RWPE1 (cell line): ENCODE data around the gene HLA-DMA.

Source experiments
- CTCF ChIA-PET: fragments of 350-600 bp; sonication (Branson Sonifier 250); formaldehyde crosslinking; extraction: SDS; loops from one replicate; lab custom pipeline; 2021; lab: Yijun Ruan, JAX
- POLR2A ChIA-PET: fragments of 400-600 bp; formaldehyde crosslinking; extraction: SDS; loops from one replicate; lab custom pipeline; 2020; ENCODE audit warnings: antibody characterized with exemption; ENCODE audit not compliant: low non-redundant PET; lab: Yijun Ruan, JAX
- DNase-seq: peaks from one replicate; pipeline ENCODE4 v3.0.0; 2012; ENCODE audit warnings: low spot score
- H3K27ac ChIP-seq: fragments of 450-650 bp; 2 replicates; pipeline ENCODE4 v1.5.1; 2017
- TF ChIP-seq, protein P1 (sequence below): fragments of 450-650 bp; conservative IDR thresholded peaks from 2 replicates; pipeline ENCODE4 v1.5.1; 2017; ENCODE audit warnings: low read depth, mild to moderate bottlenecking

The HLA-DMA gene

DNA sequence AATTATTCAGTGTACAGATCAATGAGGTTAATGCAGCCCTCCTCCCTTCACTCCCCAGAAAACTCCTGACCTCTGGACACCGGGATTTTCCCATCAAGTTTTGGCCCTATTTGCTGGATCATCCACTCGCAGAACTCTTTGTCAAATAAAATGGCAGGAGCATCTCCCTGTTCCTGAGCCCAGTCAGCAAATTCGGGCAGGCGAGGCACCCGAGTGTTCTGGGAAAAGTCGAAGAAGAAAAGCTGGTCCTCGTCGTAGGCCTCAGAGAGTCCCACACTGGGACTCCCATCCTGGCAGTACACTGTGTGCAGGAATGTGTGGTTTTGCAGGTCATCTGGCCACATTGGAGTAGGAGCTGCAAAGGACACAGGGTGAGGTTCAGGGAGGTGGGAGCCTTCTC, 2.4 kb downstream of the HLA-DMA start:
- DNase-seq: no peak
- TF ChIP-seq, protein P1, sequence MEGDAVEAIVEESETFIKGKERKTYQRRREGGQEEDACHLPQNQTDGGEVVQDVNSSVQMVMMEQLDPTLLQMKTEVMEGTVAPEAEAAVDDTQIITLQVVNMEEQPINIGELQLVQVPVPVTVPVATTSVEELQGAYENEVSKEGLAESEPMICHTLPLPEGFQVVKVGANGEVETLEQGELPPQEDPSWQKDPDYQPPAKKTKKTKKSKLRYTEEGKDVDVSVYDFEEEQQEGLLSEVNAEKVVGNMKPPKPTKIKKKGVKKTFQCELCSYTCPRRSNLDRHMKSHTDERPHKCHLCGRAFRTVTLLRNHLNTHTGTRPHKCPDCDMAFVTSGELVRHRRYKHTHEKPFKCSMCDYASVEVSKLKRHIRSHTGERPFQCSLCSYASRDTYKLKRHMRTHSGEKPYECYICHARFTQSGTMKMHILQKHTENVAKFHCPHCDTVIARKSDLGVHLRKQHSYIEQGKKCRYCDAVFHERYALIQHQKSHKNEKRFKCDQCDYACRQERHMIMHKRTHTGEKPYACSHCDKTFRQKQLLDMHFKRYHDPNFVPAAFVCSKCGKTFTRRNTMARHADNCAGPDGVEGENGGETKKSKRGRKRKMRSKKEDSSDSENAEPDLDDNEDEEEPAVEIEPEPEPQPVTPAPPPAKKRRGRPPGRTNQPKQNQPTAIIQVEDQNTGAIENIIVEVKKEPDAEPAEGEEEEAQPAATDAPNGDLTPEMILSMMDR: no peak
- no peak overlapping the region for H3K27ac ChIP-seq
- CTCF ChIA-PET: interaction anchor here (1.1 kb wide), 1 partner anchor 13 kb away, joined by 4 read pairs; no protein-coding TSS in a partner anchor
- POLR2A ChIA-PET: interaction anchor here (1.0 kb wide), 1 partner anchor 56 kb away, joined by 3 read pairs; no protein-coding TSS in a partner anchor

DNA sequence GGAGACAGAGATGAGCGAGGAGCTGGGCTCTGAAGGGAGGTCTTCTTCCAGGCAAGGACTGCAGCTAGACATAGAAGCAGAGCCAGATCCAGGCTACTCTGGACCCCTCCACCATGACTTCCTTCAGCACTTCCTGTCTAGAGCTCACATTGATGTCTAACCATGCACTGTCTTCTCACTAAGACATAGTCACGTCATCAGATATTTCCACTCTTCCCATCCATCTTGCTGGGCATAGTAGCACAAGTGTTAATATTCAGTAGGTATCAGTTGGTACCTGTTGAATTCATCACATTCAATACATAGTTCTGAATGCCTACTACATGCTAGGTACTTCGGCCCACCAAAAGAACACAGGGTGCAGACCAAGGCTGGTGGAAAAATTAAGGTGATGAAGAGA, 2.9 kb downstream of the HLA-DMA start:
- TF ChIP-seq, protein P1: no peak
- ChIA-PET POLR2A (interaction anchor here (1.0 kb wide), 1 partner anchor 56 kb away, joined by 3 read pairs; no protein-coding TSS in a partner anchor), CTCF (interaction anchor here (1.1 kb wide), 1 partner anchor 12 kb away, joined by 4 read pairs; no protein-coding TSS in a partner anchor)
- H3K27ac ChIP-seq: no peak overlapping the region
- no peak for DNase-seq

DNA sequence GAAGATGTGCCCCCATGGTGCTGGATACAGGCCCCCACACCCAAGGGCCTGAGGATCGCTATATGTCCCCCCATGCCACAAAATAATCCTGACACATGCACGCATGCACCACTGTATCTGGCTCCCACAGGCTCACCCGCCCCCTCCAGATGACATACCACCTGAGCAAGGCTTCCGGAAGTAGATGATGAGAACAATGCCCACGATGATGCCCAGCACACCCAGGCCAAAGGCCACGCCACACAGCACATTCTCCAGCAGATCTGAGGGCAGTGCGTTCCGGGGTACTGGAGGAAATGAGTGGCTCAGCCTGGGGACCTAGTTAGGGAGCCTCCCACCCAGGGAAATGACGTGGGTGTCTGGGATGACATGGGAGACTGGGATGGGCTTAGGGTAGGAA, 3.8 kb downstream of the HLA-DMA start:
- no peak overlapping the region for H3K27ac ChIP-seq
- ChIA-PET CTCF (no interaction called here), POLR2A (no interaction called here)
- DNase-seq: no peak
- TF ChIP-seq, protein P1: no peak

DNA sequence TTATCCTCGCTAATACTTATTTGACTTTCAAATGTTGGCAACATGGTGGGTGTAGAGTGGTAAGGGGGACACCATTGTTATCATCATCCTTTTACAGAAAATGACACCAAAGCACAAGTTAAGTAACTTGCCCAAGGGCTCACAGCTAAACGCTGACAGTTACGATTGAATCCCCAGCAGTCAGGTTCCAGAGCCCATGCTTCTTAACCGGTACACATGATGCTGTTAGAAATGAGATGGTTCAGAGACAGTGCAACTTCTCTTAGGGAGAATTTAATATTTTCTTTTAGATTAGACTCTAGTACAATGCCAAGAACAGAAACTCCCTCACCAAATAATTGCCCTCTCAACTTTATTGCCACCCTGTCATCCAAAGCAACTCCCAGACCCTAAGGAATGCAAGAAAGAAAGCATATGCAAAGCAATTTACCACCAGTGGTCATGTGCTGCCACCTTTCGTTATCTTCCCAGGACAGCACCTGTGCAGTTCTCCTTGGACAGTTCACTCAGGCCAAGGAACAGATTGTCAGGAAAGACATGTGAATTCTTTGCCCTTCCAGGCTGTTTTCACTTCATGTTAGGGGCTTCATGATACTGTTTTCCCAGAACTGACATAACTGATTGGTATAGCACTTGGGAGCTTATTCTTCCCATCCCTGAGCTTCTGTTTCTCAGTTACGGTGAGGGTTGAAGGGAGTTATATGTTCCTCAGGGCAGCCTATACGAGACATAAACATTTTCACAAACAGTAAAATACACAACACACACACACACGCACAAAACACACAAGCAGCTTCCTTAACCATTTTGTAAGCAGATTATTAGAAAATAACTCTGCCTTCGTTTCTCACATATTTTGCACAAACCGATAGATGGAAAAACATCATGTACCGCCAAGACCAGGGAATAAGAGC, 5.1 kb downstream of the HLA-DMA start:
- POLR2A ChIA-PET: no interaction called here

DNA sequence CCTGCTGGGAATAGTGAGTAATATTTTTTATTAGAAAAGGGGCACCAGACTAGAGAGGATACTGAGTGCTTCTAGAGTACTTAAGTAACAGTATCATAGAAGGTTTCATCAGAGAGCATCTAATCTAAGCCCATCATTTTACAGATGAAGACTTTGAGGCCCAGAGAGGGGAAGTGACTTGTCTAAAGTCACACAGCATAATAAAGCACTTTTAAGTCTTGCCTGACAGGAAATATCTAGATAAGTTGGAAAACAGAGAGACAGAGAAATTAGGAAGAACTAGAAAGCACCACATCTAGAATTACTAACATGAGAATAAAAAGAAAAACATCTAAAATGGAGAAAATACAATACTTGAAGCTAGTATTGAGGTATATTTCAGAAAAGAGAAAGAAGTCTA, 6.0 kb downstream of the HLA-DMA start:
- no peak overlapping the region for H3K27ac ChIP-seq
- no peak for DNase-seq
- POLR2A ChIA-PET: no interaction called here
- TF ChIP-seq, protein P1: no peak
- CTCF ChIA-PET: interaction anchor here (0.6 to 0.7 kb wide), 2 partner anchors 109 to 1029 kb away, joined by 3 to 5 read pairs; no protein-coding TSS in a partner anchor

More for the DNA sequence above, 5.1 kb downstream of the HLA-DMA start:
- H3K27ac ChIP-seq: no peak overlapping the region
- CTCF ChIA-PET: interaction anchor here (0.5 to 0.8 kb wide), 6 partner anchors 15 to 1312 kb away, joined by 3 to 5 read pairs (median 4); no protein-coding TSS in a partner anchor
- peak; percentile 54 for DNase-seq
- TF ChIP-seq, protein P1: peak; percentile 70

DNA sequence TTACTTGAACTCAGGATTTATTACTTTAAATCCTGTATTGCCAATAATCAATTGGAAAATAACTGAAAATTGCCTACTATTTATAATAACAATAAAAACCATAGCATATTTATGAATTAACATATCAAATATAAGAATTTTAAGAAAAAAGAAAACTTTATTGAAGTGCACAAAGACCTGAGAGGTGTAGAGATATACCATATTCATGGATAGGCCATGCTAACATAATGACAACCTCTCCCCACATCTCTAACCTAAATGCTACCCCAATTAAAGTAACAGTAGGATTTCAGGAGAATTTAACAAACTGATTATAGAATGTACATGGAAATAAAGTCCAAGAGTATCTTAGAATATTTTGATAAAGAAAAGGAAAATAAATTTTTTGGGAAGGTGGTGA, 6.9 kb downstream of the HLA-DMA start:
- DNase-seq: no peak
- TF ChIP-seq, protein P1: no peak
- no peak overlapping the region for H3K27ac ChIP-seq
- POLR2A ChIA-PET: no interaction called here
- CTCF ChIA-PET: no interaction called here
